Cortex of kidney (tissue), 1 donor: ENCODE measurements around the gene SH3GL3.

Experiments
- DNase-seq: peaks from one replicate; lab custom pipeline; 2025; lab: John Stamatoyannopoulos, UW

SH3GL3 gene

GRCh38 chr15:83446904-83447709 lies at the start of gene SH3GL3:
SH3GL3 (plus strand) TSS chr15:83447341; CDS start chr15:83447534, 193 bp downstream.
- no peak for DNase-seq

- DNase-seq: no peak
Measured at GRCh38 chr15:83398626-83399025, 48.5 kb upstream of the SH3GL3 start.

GRCh38 chr15:83404121-83404520 lies 43.0 kb upstream of the SH3GL3 start:
- DNase-seq: no peak

GRCh38 chr15:83410532-83410931 lies 36.6 kb upstream of the SH3GL3 start:
- no peak for DNase-seq

- DNase-seq: no peak
Measured at GRCh38 chr15:83413054-83413719, 34.0 kb upstream of the SH3GL3 start.

GRCh38 chr15:83422081-83422480 lies 25.1 kb upstream of the SH3GL3 start:
- DNase-seq: no peak

- no peak for DNase-seq
Measured at GRCh38 chr15:83422541-83422940, 24.6 kb upstream of the SH3GL3 start.

- no peak for DNase-seq
Measured at GRCh38 chr15:83424101-83424500, 23.0 kb upstream of the SH3GL3 start.

GRCh38 chr15:83430441-83430840 lies 16.7 kb upstream of the SH3GL3 start:
- DNase-seq: no peak

GRCh38 chr15:83431521-83431920 lies 15.6 kb upstream of the SH3GL3 start:
- no peak for DNase-seq

- DNase-seq: no peak
Measured at GRCh38 chr15:83435202-83435601, 11.9 kb upstream of the SH3GL3 start.

- no peak for DNase-seq
Measured at GRCh38 chr15:83435782-83436181, 11.4 kb upstream of the SH3GL3 start.

GRCh38 chr15:83436513-83437158 lies 10.5 kb upstream of the SH3GL3 start:
- no peak for DNase-seq

- DNase-seq: no peak
Measured at GRCh38 chr15:83443076-83443847, 3.9 kb upstream of the SH3GL3 start.

- no peak for DNase-seq
Measured at GRCh38 chr15:83444936-83445335, 2.2 kb upstream of the SH3GL3 start.

GRCh38 chr15:83445643-83446042 lies 1.5 kb upstream of the SH3GL3 start:
- no peak for DNase-seq

- DNase-seq: no peak
Measured at GRCh38 chr15:83446417-83446816, 724 bp upstream of the SH3GL3 start.

- no peak for DNase-seq
Measured at GRCh38 chr15:83449250-83449671, 2.1 kb downstream of the SH3GL3 start.

GRCh38 chr15:83449937-83450506 lies 2.9 kb downstream of the SH3GL3 start:
- DNase-seq: no peak

GRCh38 chr15:83457149-83457548 lies 10.0 kb downstream of the SH3GL3 start:
- DNase-seq: no peak

GRCh38 chr15:83458381-83458780 lies 11.2 kb downstream of the SH3GL3 start:
- no peak for DNase-seq

- no peak for DNase-seq
Measured at GRCh38 chr15:83462026-83462425, 14.9 kb downstream of the SH3GL3 start.
